ENCODE data around the gene HPS4.

Gene HPS4

DNA sequence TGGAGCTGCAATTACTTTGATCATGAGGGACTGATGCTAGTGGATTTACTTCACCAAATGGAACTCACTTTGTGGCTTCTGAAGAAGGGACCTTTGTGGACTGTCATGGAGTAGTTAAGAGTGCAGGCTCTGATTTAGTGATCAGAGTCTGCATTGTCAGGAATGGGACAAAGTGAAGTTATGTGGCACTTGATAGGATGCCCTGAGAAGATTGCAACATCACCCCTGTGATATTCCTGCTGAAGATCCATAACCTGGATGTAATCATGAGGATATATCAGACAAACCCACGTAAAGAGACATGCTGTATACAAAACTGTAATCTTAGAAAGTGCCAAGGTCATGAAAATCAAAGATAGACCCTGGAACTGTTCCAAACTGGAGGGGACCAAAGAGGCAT, 30.3 kb upstream of the HPS4 start:
- H3K4me3 ChIP-seq (replicated peaks; ENCODE audit: low read depth, low read length): peak overlapping the region; percentile 99
- no peak for DNase-seq (ENCODE audit: extremely low read depth, low read depth)
- TF ChIP-seq CTCF (IDR thresholded peaks at IDR 0.05; ENCODE audit: low read depth, low read length, missing control alignments): no peak

DNA sequence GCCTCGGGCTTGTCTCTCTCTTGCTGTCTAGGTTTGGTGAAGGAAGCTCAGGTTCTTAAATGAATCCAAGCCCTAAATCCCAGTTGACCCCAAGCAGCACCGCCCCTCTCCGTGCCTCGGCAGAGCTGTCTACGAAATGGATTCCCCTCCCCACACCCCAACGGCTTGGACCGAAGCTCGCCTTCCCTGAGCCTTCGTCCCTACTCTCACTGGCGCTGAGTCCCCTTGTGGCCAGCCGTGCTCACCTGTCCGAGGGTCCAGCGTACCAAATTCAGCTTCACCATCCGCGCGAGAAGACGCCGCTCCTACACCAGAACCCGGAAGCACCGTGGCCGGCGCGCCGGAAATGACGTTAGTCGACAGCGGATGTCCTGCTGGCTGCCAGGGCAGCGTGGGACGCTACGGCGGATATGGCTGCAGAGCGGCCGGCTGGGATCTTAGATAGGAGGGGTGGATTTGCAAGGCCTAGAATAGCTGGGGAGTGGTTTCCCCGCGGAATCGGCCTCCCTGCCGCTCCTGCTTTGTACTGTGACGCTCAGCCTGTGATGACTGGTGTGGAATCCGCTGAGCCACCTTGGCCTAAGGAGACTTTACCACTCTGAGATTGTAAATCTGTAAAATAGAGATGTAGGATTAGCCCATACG, 28.7 kb upstream of the HPS4 start, which contains the start of gene TFIP11:
Gene TFIP11 (minus strand): TSS at position 325 of the 645 bp plus-strand sequence. CDS start 2,201 bp downstream, outside the sequence.
- no peak for TF ChIP-seq CTCF (IDR thresholded peaks at IDR 0.05; ENCODE audit: low read depth, low read length, missing control alignments)
- H3K4me3 ChIP-seq (replicated peaks; ENCODE audit: low read depth, low read length): peak within 1 kb of the TSS; percentile 99
- peak; percentile 64 for DNase-seq (ENCODE audit: extremely low read depth, low read depth)

- DNase-seq (ENCODE audit: extremely low read depth, low read depth): no peak
- TF ChIP-seq CTCF (IDR thresholded peaks at IDR 0.05; ENCODE audit: low read depth, low read length, missing control alignments): no peak
- no peak overlapping the region for H3K4me3 ChIP-seq (replicated peaks; ENCODE audit: low read depth, low read length)
Observed at GRCh38 chr22:26508148-26508547, 24.6 kb upstream of the HPS4 start.

GRCh38 chr22:26503758-26504157, 20.2 kb upstream of the HPS4 start:
- H3K4me3 ChIP-seq (replicated peaks; ENCODE audit: low read depth, low read length): no peak overlapping the region
- no peak for DNase-seq (ENCODE audit: extremely low read depth, low read depth)
- TF ChIP-seq CTCF (IDR thresholded peaks at IDR 0.05; ENCODE audit: low read depth, low read length, missing control alignments): no peak

- DNase-seq (ENCODE audit: extremely low read depth, low read depth): no peak
- TF ChIP-seq CTCF (IDR thresholded peaks at IDR 0.05; ENCODE audit: low read depth, low read length, missing control alignments): peak; percentile 75
- no peak overlapping the region for H3K4me3 ChIP-seq (replicated peaks; ENCODE audit: low read depth, low read length)
Observed at GRCh38 chr22:26502688-26503561, 19.3 kb upstream of the HPS4 start.

- no peak for DNase-seq (ENCODE audit: extremely low read depth, low read depth)
- H3K4me3 ChIP-seq (replicated peaks; ENCODE audit: low read depth, low read length): no peak overlapping the region
- TF ChIP-seq CTCF (IDR thresholded peaks at IDR 0.05; ENCODE audit: low read depth, low read length, missing control alignments): no peak
Observed at GRCh38 chr22:26501996-26502395, 18.4 kb upstream of the HPS4 start.

Measured in HFF-Myc (cell line).